Osteoblast (primary cell): ENCODE measurements around the gene TERT. TPM values are rescaled to one million over a fixed set of nuclear protein-coding genes. Genes with fewer than 3 reads are reported as not detected.

ENCODE experiments used
- DNase-seq: peaks from one replicate; pipeline ENCODE4 v3.0.0; 2011; ENCODE audit warnings: low spot score, mixed read lengths; ENCODE audit not compliant: insufficient read length; ENCODE audit errors: missing footprints
- H2AFZ ChIP-seq: 2 replicates; pipeline ENCODE4 v1.6.0; 2011; ENCODE audit warnings: mild to moderate bottlenecking, low read length
- H3K27ac ChIP-seq: 2 replicates; pipeline ENCODE4 v1.5.1; 2011; ENCODE audit warnings: mild to moderate bottlenecking, low read depth, low read length, moderate library complexity
- H3K27me3 ChIP-seq: 2 replicates; pipeline ENCODE4 v1.6.0; 2012; ENCODE audit warnings: mild to moderate bottlenecking, control low read depth, inconsistent platforms, low read length, moderate library complexity; ENCODE audit not compliant: insufficient read depth
- H3K36me3 ChIP-seq: 2 replicates; pipeline ENCODE4 v1.5.1; 2011; ENCODE audit warnings: mild to moderate bottlenecking, low read length, control low read depth, moderate library complexity; ENCODE audit not compliant: insufficient read depth
- H3K4me1 ChIP-seq: 2 replicates; pipeline ENCODE4 v1.5.1; 2011; ENCODE audit warnings: mild to moderate bottlenecking, low read length, control low read depth, moderate library complexity; ENCODE audit not compliant: insufficient read depth
- H3K4me2 ChIP-seq: 2 replicates; pipeline ENCODE4 v1.6.0; 2011; ENCODE audit warnings: mild to moderate bottlenecking, low read length; ENCODE audit not compliant: insufficient read depth
- H3K4me3 ChIP-seq: fragments of 200-600 bp; sonication (generic); 3 replicates; pipeline ENCODE4 v1.5.1; 2012; ENCODE audit warnings: mild to moderate bottlenecking, low read length, inconsistent platforms; ENCODE audit not compliant: insufficient read depth
- H3K79me2 ChIP-seq: 2 replicates; pipeline ENCODE4 v1.6.0; 2012; ENCODE audit warnings: mild to moderate bottlenecking, low read length, control low read depth, inconsistent platforms; ENCODE audit not compliant: insufficient read depth
- H3K9me3 ChIP-seq: 2 replicates; pipeline ENCODE4 v1.5.1; 2011; ENCODE audit warnings: low read depth, low read length, control low read depth
- H4K20me1 ChIP-seq: 2 replicates; pipeline ENCODE4 v1.6.0; 2012; ENCODE audit warnings: mild to moderate bottlenecking, low read length, control low read depth; ENCODE audit not compliant: insufficient read depth
- total RNA-seq: library from RNA; depleted of rRNA; stranded (reverse); fragments of >200 nt; gene quantifications from 2 replicates; pipeline ENCODE4 v1.2.3, GENCODE V29; 2012
- TF ChIP-seq, protein P1 (sequence below): IDR thresholded peaks from 2 replicates; pipeline ENCODE4 v1.5.1; 2011; ENCODE audit warnings: mild to moderate bottlenecking, low read depth, low read length, moderate library complexity; ENCODE audit errors: extremely low read depth

The TERT gene
- total RNA-seq, 1 donor: not detected

DNA sequence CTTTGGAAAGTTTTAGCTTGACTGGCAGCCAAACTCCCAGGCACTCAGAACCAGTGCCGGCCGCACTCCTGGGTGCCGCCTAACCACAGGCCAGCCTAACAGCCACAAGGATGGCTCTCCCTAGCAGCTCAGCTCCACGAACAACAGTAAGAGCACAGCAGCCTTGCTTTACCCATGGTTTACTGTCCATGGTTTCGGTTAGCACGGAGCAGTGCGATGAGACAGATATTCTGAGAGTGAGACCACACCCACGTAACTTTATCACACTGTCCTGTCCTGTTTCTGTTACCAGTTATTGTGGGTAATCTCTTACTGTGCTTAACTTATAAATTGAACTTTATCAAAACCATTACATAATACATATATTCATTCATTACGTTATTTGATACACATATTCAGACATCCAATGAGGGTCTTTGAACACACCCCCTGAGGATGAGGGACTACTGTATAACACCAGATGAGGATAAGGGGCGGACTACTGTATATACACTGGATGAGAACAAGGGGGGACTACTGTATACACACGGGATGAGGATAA, 37.7 kb upstream of the TERT start:
- no peaks in the 10 kb centered on the region for H3K4me1 ChIP-seq
- no peaks in the 10 kb centered on the region for H3K9me3 ChIP-seq
- H3K4me3 ChIP-seq: no peak overlapping the region
- no peaks in the 10 kb centered on the region for H3K79me2 ChIP-seq
- TF ChIP-seq, protein P1, sequence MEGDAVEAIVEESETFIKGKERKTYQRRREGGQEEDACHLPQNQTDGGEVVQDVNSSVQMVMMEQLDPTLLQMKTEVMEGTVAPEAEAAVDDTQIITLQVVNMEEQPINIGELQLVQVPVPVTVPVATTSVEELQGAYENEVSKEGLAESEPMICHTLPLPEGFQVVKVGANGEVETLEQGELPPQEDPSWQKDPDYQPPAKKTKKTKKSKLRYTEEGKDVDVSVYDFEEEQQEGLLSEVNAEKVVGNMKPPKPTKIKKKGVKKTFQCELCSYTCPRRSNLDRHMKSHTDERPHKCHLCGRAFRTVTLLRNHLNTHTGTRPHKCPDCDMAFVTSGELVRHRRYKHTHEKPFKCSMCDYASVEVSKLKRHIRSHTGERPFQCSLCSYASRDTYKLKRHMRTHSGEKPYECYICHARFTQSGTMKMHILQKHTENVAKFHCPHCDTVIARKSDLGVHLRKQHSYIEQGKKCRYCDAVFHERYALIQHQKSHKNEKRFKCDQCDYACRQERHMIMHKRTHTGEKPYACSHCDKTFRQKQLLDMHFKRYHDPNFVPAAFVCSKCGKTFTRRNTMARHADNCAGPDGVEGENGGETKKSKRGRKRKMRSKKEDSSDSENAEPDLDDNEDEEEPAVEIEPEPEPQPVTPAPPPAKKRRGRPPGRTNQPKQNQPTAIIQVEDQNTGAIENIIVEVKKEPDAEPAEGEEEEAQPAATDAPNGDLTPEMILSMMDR: no peak
- peak; percentile 87 for DNase-seq
- no peak overlapping the region for H3K4me2 ChIP-seq
- no peaks in the 10 kb centered on the region for H3K27me3 ChIP-seq
- H4K20me1 ChIP-seq: peaks cover 11% of the 10 kb centered on the region
- no peak overlapping the region for H3K27ac ChIP-seq
- H3K36me3 ChIP-seq: peaks cover 46% of the 10 kb centered on the region
- no peak overlapping the region for H2AFZ ChIP-seq

DNA sequence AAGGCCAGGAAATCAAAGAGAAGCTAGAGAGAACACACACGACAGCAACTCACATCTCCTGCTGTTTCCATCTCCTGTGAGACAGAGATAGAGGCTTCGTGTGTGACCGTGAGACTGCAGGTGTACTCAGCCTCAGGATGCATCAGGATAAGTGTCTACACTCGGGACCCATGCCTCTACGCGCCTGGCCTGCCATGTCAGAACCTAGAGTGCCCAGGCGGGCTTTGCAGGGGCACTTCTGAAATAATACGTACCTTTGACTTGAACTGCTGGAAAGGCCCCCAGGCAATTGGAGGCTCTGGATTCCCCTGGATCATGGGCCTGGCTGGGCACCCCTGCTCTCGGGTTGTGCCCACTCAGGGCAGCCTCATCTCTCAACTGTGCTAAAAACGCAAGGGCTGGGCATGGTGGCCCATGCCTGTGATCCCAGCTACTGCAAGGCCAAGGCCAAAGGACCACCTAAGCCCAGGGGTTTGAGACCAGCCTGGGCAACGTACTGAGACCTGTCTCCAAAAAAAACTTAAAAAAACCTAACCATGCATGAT, 37.1 kb upstream of the TERT start:
- Histone ChIP-seq H3K27me3 (no peaks in the 10 kb centered on the region), H4K20me1 (peaks cover 11% of the 10 kb centered on the region), H3K4me1 (no peaks in the 10 kb centered on the region), H3K79me2 (no peaks in the 10 kb centered on the region), H3K36me3 (peaks cover 43% of the 10 kb centered on the region), H3K27ac (no peak overlapping the region), H3K4me3 (no peak overlapping the region), H3K4me2 (no peak overlapping the region), H2AFZ (no peak overlapping the region), H3K9me3 (no peaks in the 10 kb centered on the region)
- TF ChIP-seq, protein P1: no peak
- DNase-seq: peak; percentile 48

DNA sequence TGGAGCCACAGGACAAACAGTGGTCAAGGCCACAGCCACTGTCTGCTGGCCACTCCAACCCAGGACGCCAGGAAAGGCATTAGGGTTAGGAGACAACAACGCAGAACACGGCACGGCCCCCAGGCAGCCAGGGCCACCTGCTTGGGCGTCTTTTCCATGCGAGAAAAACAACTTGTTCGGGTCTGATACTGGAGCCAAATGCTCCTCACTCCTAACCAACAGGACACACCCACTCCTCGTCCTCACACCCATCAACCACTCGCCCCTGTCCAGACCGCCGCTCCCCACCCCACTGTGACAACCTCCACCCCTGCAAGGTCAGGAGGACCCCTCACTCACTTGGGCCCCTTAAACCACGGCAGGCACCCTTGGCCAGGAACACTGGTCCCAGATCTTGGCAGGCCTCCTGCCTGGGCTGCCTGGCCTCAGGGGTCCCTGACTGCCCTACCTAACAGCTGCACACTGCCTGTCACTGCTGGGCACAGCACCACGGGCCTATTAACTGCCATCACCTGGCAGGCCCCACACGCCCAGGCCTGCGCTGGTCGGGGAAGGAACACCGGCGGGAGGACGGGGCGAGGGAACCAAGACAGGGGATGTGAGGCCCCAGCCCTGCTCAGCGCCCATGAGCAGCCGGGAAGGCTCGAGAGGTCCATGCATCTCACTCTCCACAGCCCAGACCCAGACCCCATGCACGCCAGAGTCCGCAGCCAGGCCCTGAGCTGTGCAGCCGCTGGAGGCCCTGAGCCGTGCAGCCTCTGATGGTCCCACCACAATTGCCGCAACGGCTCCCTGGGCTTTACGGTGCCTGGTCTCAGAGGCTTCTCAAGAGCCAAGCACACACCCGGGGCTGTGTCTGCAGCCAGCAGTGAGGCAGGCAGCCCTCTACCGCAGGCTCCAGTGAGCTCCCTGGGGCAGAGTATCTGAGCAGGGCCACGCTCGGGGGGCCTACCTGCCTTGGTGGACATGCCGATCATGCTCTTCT, 36.3 kb upstream of the TERT start:
- Histone ChIP-seq H3K9me3 (no peaks in the 10 kb centered on the region), H3K79me2 (no peaks in the 10 kb centered on the region), H3K36me3 (peaks cover 43% of the 10 kb centered on the region), H3K27me3 (no peaks in the 10 kb centered on the region), H3K4me1 (no peaks in the 10 kb centered on the region), H3K4me2 (no peak overlapping the region), H3K4me3 (no peak overlapping the region), H2AFZ (no peak overlapping the region), H3K27ac (no peak overlapping the region), H4K20me1 (peaks cover 11% of the 10 kb centered on the region)
- TF ChIP-seq, protein P1: no peak
- peak; percentile 58 for DNase-seq
